Fibroblast of skin of back (primary cell): ENCODE data around the gene NPW.
A peak's percentile ranks its signal among the peaks of the same experiment; 100 is the strongest.

Experiments
- DNase-seq: peaks from one replicate; pipeline ENCODE4 v3.0.0-alpha.2; 2013

Gene NPW

DNA sequence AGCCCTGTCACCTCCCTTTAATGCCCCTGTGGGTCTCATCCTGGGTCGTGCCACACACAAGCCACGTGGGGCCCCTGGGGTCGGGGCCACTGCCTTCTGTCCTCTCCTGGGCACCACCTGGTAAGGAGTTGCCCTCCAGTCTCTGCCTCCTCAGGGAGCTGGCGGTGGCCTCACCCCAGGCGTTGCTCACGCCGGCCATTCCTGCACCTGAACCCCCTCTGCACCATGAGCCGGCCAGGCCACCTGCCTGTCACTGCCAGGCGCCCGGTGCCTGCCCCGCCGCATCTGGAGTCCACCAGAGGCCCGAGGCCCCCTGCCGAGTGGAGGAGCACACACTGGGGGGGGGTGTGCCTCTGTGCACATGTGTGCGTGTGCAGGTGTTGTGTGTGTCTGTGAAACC is 17.5 kb downstream of the NPW start:
- DNase-seq = no peak

DNA sequence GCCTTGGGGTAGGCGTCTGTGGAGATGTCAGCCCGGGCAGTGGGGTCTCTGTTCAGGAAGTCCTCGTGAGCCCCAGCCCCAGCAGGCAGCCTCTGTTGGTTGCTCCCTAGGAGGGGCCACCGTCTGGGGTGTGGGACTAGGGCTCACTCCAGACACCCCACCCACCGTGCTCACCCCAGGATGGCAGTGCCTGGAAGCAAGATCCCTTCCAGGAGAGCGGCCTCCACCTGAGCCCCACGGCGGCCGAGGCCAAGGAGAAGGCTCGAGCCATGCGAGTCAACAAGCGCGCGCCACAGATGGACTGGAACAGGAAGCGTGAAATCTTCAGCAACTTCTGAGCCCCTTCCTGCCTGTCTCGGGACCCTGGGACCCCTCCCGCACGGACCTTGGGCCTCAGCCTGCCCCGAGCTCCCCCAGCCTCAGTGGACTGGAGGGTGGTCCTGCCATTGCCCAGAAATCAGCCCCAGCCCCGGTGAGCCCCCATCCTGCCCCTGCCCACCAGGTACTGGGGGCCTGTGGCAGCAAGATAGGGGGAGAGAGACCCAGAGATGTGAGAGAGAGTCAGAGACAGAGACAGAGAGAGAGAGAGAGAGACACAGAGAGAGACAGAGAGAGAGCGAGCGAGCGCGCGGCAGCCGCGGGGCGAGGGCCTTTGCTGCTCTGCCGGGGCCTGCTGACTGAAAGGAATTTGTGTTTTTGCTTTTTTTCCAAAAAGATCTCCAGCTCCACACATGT is 18.2 kb downstream of the NPW start:
- no peak for DNase-seq

DNA sequence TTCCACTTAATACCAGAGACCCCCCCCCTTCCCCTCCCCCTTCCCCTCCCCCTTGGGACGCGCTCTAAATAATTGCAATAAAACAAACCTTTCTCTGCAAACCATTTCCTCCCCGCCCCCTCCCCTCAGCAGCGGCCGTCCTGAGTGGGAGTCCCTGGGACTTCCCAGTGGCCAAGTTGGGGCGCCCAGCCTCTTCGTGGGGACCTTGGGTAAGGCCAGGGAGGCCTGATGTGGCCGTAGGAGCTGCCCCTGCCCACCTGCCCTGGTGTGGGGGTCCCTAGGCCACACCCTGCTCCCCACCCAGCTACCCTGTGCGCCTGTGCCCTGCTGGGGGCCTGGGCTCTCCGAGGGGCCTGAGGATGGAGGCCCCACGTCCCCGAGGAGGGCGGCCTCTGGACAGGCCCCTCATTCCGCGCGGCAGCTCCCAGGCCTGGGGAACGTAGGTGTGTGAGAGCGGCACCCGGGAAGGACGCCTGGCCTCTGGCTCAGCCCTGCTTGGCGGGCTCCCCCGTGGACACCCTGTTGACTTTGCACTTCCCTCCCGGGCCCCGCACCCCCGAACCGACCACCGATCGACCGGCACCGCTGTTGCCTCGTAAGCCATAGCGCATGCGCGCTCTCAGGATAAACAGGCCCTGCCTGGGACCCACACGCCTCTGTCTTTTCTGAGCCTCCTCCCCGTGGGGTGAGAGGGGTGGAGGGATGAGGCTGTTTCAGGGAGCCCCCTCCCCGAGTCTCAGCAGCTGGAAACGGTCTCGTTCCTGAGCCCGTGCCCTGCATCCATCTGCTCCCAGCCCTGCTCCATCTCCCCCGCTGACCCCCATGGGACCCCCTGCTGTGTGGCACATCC is 19.0 kb downstream of the NPW start:
- DNase-seq = no peak

DNA sequence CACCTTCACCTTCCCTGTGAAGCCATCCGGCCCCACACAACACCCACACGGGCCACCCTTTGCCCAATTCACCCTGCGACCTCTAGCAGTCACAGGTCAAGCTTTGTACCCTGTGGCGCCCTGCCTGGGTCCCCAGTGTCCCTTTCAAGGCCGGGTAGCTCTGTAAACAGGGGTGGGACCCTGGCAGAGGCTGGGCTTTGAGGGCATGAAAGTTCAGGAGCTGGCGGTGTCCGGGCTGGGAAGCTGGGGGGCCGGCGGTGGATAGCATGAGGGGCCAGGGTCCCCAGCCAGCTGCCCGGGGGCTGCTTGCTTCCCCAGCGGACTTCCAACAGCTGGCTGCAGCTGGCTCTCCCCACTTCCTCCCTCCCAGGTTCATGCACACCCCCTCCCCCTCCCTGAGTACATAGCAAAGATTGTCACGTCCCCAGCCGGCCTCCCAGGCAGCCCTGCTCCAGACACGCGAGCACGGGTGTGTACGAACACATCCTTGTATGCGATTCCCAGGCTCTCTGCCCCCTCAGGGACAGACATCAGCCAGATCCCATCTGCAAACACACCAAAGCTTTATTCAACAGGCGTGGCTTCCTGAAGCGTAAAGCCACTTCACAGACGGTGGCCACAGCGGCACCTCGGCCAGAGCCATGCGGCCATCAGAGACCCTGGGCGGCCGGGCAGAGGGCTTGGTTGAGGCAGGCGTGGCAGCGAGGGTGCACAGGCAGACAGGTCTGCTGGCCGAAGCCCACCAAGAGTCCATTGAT is 19.9 kb downstream of the NPW start:
- peak; percentile 98 for DNase-seq

DNA sequence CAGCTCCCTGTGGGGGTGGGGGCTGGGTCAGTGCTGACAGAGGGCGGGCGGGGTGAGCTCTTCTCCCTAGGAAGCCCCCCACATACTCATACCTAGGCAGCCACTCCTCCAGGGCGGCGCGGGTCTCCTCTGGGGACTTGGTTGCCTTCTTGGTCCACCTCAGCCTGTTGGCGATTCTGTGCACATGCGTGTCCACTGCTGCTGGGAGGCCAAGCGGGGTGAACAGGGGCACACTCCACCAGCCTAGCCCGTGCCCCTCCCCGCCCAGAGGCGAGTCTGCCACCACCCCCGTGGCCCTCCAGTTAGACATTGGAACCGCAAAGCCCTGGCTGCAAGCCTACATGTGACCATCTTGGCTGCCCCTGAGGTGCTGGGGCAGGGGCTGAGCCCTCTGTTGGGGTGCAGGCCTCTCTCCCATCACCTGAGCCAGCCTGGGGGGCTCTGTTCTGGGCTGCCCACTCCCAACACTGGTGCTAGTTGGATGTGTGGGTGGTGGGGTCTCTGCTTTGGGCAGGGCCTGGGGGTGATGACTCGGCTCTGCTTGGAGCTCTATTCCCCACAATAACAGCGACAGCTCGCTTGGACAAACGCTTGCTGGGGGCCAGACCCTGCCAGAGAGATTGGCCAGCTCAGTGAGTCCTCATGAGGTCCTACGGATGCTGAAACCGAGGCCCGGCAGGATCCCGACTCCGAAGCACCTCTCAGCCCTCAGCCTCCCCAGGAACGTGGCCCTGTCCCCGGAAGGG is 20.6 kb downstream of the NPW start:
- DNase-seq = no peak

DNA sequence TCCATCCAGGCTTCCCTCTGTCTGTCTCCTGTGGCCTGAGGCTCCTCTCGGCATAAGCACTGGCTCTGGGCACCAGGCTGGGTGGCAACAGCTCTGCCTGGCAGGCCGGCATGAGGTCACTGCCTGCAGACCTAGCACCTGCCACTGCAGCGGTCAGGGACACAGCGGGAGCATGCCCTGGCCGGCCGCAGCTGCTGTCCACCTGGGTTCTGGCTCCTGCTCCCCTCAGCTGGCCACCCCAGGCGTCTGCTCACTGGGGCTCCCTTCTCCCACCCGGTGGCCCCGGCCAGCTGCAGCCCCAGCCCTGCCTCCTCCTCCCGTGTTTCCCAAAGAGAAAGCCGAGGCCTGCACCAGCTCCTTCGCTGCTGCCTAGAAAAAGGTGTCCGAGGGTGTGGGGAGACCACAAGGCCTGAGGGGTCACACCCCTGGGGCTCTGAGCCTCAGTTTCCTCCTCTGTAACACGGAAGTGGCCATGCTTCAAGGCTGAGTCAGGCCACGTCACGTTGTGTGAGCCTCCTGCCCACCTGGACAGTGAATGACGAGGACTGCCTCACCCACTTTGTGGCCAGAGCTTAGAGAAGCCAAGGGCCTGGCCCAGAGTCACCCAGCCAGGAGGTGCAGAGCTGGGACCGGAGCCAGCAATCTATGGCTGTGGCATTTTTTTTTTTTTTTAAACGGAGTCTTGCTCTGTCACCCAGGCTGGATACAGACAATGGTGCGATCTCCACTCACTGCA is 21.4 kb downstream of the NPW start:
- no peak for DNase-seq

DNA sequence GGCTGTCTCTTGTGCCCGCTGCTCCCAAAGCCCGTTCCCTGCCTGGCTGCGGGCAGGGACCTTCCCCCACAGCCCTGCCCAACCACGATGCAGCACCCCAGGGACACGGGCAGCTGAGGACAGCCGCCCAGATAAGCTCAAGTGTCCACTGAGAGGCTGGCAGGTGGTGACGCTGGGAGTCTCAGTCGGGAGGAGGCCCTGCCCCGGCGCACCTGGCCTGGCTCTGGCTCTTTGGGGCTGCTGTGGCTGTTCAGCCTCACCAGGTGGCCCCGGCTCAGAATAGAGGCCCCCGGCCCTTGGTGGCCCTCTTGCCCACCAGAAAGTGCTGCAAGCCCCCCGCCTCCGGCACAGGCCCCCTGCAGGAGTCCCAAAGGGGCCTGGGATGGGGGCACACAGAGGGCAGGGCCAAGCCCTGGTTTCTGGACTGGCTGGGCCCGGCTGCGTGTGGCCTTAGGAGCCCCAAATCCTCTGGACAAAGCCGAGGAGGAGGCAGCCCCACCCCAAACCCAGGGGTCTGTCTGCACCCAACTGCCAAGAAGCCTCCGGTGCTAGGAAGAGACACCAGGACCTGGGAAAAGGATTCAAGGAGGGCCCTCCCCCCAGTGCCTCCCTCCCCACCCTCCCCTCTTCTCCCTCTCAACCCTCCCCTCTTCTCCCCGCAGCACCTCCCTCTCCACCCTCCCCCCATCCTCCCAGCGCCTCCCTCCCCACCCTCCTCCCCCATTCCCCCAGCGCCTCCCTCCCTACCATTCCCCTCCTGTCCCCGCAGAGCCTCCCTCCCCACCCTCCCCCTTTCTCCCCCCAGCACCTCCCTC is 22.8 kb downstream of the NPW start:
- DNase-seq = no peak

DNA sequence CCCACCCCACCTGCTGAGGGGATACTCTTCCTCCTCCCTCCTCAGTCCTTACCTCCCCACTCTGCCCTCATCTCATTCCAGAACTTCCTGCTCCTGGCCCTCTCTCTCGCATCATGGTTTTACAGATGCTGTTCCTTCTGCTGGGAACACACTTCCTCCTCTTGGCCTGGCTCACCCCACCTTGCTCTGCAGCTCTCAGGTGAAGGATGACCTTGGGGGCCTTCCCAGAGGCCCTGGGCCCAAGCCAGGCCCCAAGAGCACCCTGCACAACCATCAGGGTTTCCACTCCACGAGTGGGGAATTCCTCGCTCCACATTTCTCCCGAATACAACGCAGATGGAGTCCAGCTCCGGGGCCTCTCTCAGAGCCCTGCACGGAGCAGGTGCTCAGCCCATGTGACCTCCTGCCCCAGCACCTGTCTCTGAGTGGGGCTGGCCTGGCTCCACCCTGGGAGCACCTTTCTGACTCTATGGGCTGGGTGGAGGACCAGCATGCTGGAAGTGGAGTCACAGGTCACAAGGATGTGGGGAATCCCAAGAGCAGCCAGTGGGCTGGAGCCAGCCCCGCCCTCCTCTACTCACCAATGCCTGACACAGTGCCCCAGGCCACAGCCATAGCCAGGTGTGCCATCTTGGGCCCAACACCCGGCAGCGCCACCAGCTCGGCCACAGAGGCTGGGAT is 23.5 kb downstream of the NPW start:
- DNase-seq = no peak

DNA sequence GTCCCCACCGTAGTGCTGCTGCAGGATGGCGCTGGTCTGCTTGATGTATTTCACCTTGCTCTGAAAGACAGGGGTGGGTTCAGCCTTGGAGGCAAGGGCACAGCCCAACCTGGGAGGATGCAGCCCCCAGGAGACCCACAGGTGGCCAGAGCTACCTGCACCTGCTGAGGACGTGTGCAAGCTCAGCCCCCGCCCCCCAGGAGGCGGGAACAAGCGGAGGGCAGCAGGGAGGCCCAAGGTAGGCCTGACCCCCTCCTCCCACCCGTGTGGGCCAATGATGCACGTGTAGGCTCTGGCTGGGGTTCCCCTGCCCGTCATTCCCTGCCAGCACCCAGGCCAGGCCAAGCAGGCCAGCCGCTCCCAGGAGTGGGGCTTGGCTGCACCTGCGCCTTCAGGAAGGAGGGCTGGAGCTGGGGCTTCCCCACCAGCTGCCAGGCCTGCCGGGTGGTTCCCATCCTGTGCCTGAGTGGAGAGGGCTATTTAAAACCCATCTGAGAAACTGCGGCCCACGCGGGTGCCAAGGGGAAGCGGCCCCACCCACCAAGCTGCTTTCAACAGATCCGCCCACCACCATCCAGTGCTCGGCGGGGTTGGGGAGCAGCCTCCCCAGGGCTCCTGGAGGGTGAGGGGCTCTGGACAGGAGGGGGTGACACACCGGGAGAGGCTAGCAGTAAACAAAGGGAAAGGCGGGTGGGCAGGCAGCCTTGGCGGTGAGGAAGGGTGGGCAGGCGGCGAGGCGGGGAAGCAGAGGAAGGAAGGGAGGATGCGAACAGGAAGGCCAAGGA is 24.3 kb downstream of the NPW start:
- no peak for DNase-seq

DNA sequence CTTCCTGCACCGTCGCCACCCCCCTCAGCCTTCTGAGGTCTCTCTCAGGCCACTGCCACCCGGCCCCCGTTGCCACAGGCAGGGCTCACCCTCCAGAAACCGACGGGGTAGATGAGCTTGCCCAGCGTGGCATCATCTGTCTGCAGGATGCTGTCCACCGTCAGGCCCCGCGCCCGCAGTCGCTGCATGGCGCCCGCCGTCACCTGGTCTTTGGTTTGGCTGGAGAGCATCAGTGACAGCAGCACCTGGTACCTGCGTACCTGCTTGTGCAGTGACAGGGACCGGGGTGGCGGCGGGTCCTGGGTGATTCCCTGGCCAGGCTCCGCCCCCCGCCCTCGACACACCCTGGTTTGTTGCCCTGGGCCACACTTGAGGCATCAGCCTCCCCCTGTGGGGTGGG is 25.0 kb downstream of the NPW start:
- DNase-seq = no peak

DNA sequence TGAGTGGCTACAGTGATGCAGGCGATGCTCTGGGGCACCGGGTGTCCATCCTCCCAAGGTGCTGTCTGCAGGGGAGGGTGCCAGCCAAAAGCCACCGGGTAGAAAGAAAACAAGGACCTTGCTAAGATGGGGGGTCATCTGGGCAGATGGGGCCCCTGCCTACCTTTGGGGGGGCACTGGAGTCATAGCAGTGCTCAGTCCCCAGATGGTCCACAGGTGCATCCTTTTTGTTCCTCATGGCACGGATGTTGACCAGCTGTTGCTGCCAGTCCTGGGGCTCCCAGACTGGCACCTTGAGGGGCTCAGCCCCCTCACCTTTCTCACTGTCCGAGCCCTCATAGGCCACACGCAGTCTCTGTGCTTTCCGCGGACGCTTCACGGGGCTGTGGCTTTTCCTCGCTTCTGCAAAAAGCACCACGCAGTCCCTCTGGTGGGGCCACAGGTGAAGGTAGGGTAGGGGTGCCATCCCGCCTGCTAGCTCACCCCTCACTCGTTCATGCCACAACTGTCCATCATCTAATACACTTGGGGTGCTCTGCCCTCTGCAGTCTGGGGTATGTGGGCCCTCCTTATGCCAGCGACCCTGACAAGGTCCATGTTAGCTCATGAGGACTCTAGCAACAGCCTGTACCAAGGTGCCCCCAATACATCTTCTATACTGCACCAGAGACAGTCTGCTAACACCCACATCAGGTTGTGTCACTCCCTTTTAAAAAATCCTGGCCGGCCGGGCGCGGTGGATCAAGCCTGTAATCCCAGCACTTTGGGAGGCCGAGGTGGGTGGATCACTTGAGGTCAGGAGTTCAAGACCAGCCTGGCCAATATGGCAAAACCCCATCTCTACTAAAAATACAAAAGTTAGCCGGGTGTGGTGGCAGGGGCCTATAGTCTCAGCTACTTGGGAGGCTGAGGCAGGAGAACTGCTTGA is 26.6 kb downstream of the NPW start:
- DNase-seq = no peak

DNA sequence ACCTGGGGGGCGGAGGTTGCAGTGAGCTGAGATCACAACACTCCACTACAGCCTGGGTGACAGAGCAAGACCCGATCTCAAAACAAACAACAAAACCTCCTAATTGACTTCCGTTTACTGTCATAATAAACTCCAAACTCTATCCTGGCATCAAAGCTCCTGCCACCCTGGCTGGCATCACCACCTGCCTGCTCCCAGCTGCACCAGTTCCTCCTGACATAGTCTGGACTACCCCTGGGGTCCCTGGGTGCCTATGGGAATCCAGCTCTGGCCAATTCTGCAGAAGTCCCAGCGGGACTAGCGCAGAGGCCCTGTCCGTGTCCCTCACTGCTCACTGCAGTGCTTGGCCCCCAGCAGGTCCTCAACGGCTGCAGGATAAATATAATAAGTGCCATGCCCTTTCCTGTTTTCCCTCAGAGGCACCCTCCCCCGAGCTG is 27.3 kb downstream of the NPW start:
- DNase-seq = no peak

DNA sequence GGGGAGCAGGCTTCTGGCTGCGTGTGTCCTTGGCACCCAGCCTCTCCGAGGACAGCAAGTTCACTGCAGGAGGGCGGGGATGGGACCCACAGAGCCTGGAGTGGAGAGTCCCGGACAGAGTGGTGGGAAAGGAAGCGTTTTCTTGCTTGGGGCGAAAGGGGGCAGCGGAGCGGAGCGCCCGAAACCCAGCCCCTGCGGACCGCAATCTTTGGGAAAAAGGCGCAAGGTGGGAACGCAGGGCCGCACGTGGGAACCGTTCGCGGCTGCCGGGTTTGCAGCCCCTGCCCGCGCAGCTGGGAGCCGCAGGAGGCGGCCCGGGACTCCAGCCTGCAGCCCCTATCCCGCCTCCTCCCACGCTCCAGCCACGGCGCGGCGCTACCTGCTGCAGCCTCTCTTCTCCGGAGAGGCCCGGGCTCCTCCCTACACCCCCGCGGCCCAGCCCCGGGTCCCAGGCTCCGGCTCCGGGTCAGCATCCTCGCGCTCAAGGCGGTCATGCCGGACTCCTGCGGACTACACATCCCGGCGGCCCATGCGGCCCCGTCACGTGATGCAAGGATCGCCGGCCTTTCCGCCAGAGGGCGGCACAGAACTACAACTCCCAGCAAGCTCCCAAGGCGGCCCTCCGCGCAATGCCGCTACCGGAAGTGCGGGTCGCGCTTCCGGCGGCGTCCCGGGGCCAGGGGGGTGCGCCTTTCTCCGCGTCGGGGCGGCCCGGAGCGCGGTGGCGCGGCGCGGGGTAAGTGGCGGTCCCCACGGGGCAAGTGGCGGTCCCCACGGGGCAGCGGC is 27.9 kb downstream of the NPW start, which contains the start of the genes NTHL1 and TSC2:
NTHL1 (minus strand) TSS at position 505 of the 786 bp plus-strand sequence; CDS start at position 494, 11 bp downstream.
TSC2 (plus strand) TSS at position 656 of the 786 bp plus-strand sequence. CDS start 631 bp downstream, outside the sequence.
- DNase-seq = peak; percentile 95

DNA sequence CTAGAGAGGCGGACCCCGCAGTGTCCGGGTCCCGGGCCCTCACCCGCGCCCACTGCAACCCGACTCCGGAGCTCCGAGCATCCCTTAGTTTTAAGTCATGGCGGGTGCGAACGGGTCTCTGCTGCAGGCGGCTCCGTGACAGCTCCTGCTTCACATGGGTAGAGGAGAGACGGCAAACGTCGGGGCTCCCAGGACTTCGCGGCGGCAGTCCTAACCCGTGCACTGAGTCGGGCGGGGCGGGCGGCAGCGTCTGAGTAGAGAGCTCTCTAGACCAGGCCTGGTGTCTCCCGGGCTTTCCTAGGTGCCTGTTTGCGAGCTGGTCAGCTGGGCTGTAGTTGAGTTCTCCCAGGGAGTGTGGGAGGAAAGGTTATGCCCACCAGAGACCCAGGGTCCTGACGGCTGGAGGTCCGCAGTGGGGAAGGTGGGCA is 28.5 kb downstream of the NPW start:
- DNase-seq = no peak

DNA sequence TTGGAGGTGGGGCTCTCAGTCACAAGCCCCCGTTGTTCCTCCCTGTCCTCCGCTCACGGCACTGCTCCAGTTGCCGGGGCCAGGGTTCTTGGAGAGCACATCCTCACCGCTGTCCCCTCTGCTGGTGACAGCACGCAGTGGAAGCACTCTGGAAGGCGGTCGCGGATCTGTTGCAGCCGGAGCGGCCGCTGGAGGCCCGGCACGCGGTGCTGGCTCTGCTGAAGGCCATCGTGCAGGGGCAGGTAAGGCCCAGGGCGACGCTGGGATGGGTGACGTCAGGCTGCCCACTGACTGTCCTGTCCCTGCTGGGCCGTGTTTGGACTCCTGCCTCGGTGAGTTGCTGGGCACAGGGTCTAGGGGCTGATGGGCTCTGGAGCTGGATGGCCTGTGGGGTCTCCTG is 33.6 kb downstream of the NPW start:
- DNase-seq = no peak

DNA sequence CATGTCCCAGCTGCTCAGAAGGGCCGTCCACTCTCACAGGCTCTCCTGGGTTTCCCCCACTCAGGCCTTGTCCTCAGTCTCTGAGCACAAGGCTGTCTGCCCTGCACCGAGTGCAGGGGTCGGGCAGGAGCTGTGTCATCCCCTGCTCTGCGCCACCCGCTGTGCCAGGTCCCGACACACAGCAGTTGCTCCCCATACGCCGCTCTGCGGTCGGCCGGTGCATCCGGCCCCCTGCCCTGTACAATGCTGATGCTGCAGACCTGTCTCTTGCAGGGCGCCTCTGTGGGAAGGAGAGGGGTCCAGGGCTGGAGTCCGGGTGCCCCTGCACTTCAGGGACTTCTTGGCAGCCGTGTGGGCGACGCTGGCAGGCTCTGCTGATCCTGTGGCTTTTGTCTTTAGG is 34.3 kb downstream of the NPW start:
- DNase-seq = no peak
